ENCODE measurements around the gene SEMA4D.

The SEMA4D gene

DNA sequence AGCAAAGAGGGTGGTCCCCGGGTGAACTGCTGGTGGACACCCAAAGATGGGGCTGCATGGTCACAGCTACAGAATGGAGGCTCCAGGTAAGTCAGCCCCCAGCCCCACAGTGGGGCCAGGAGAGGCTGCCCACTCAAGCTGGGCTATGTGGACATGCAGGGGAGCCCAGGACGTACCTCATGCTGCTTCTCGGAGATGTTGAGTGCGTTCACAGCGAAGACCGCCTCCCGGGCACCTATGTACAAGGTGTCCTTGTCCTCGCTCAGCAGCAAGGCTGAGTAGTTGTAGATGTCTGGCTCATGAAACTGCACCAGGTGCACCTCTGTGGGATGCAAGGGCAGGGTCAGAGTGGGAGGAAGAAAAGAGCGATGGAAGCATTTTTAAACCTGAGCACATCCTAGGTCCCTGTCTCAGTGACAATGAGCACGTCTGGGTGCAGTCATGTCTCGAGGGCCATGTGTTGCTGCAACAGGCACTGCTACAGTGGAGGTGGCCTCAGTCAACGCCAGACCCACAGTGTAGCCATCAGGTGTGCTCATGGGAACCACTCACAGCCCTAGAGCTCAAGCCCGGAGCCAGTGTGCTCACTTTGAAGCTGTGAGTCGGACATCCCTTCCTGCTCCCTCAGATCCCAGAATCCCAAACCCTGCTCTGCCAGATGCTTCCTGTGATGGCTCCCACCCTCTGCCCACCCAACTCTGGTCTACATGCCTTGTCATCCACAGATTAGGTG, 95.1 kb downstream of the SEMA4D start:
- no peak for DNase-seq (ENCODE audit: low spot score)
- in situ Hi-C loops (cut with MboI; ENCODE audit: low sequenced_read_pairs, unreplicated experiment), result no loop called here
- TF ChIP-seq, protein P1, sequence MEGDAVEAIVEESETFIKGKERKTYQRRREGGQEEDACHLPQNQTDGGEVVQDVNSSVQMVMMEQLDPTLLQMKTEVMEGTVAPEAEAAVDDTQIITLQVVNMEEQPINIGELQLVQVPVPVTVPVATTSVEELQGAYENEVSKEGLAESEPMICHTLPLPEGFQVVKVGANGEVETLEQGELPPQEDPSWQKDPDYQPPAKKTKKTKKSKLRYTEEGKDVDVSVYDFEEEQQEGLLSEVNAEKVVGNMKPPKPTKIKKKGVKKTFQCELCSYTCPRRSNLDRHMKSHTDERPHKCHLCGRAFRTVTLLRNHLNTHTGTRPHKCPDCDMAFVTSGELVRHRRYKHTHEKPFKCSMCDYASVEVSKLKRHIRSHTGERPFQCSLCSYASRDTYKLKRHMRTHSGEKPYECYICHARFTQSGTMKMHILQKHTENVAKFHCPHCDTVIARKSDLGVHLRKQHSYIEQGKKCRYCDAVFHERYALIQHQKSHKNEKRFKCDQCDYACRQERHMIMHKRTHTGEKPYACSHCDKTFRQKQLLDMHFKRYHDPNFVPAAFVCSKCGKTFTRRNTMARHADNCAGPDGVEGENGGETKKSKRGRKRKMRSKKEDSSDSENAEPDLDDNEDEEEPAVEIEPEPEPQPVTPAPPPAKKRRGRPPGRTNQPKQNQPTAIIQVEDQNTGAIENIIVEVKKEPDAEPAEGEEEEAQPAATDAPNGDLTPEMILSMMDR (IDR thresholded peaks at IDR 0.05; ENCODE audit: borderline replicate concordance, control extremely low read depth, extremely low read depth, insufficient read depth, missing control alignments), result no peak

DNA sequence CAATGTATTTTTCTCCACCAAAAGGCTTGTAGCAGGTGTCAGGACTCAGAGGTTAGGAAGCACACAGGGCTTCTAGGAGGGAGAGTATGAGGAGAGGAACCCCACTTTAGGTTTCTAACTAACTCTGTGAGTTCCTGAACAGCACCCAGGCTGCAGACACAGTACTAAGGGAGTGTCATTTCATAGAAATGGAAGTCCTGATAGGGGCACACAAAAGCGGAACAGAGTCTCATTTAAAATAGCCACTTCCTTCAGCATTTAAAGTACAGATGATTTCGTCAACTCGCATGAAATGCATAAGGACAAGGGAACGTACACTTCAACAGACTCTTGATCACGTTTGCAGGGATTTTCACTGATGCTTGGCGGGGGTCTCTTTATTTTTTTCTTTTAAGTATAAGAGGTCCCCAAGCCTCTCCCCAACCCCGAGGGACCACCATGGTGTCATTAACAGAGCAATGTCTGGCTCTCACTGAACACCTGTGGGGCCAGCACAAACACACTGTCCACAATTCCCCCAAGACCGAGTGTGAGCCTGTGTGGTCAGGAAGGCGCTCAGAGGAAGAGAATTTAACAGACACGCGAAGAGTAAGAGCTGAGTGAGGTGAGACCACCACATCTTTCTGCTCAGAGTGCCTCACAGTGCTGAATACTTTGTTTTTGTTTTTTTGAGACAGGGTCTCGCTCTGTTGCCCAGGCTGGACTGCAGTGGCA, 97.4 kb downstream of the SEMA4D start:
- TF ChIP-seq, protein P1 (IDR thresholded peaks at IDR 0.05; ENCODE audit: borderline replicate concordance, control extremely low read depth, extremely low read depth, insufficient read depth, missing control alignments), result no peak
- in situ Hi-C loops (cut with MboI; ENCODE audit: low sequenced_read_pairs, unreplicated experiment), result no loop called here
- DNase-seq (ENCODE audit: low spot score), result peak; percentile 77

DNA sequence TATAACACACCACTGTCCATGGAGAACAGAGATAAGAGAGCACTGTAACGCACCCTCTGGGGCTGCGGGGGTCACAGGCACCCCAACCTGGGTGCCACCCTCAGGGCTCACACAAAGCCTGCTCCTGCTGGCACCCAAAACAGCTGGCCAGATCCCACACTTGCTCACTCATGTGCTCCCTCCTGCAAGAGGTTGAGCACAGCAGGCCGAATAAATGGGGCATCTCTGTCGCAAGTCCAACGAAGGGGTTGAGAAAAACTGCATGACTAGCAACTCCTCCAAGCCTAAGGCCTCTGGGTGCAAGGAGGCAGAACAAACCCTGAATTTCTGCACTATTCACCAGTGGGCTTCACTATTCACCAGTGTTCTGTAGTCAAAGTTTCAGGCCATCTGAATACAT, 99.3 kb downstream of the SEMA4D start:
- TF ChIP-seq, protein P1 (IDR thresholded peaks at IDR 0.05; ENCODE audit: borderline replicate concordance, control extremely low read depth, extremely low read depth, insufficient read depth, missing control alignments), result no peak
- no peak for DNase-seq (ENCODE audit: low spot score)
- in situ Hi-C loops (cut with MboI; ENCODE audit: low sequenced_read_pairs, unreplicated experiment), result no loop called here

DNA sequence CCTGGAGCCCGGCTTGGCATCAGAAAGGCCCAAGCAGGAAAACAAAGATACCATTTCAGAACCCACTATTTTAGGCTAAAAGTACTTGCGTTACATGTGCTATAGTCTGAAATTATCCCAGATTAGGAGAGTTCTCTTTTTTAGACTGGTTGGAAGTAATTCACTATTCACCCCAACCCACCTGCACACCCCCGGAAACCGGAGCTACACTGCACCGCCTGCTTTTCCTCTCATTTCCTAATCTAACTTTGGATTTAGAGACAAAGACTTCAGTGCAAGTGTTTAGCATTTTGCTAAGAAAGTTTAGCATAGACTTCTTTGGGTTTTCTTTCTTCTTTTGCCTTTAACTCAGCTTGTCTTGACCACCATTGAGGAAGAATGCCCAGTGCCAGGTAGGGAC, 100.4 kb downstream of the SEMA4D start:
- in situ Hi-C loops (cut with MboI; ENCODE audit: low sequenced_read_pairs, unreplicated experiment), result no loop called here
- DNase-seq (ENCODE audit: low spot score), result no peak
- TF ChIP-seq, protein P1 (IDR thresholded peaks at IDR 0.05; ENCODE audit: borderline replicate concordance, control extremely low read depth, extremely low read depth, insufficient read depth, missing control alignments), result no peak

DNA sequence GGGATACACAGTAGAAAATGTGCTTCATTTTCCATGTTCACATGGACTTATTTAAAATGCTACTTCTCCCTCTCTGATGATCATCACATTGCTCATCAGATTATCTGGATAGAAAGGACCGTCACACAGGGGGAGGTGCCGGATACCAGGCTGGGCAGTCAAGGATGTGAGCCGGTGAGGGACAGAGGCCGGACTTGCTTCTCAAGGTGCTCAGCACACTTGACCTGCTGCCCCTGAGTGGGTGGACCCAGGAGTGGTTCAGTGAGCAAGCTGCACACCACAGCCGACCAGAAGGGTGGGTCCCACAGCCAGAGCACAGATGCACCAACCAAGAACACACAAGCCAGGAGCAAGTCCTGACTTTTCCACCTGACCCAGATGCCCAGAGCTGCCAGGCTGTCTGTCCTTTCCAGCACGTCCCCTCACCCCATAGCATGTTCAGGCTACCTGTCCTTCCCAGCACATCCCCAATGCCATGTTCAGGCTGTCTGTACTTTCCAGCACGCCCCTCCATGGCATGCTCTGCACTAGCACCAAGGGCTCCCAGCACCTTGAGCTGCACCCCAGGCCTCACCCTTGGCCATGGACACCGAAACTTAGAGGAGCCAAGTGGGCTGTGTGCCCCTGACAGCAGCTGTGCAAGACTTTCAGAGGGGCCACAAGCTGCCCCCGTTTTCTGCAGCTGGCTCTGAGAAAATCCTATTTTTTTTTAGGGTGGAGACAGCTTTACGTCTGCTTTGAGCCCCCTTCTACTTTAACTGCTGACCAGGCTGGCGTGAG, 101.8 kb downstream of the SEMA4D start:
- TF ChIP-seq, protein P1 (IDR thresholded peaks at IDR 0.05; ENCODE audit: borderline replicate concordance, control extremely low read depth, extremely low read depth, insufficient read depth, missing control alignments), result no peak
- no peak for DNase-seq (ENCODE audit: low spot score)
- in situ Hi-C loops (cut with MboI; ENCODE audit: low sequenced_read_pairs, unreplicated experiment), result no loop called here

DNA sequence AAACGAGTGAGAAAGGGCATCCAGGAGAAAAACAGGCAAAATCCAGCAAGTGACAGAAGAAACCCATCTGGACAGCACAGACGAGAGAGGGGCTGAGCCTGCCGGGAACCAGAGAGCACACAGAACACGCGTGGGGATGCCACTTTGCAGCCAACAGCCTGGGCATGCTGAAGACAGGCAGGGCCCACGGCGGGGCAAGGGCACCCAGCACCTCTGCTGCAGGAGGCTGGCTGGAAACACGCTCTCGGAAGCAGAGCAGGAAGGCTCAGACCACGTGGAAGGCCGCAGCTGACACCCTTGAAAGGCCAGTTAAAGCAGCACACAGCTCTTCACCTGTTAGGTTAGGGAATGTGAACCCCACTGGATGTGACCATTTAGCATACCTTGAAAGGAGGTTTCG, 103.5 kb downstream of the SEMA4D start:
- DNase-seq (ENCODE audit: low spot score), result no peak
- in situ Hi-C loops (cut with MboI; ENCODE audit: low sequenced_read_pairs, unreplicated experiment), result no loop called here
- TF ChIP-seq, protein P1 (IDR thresholded peaks at IDR 0.05; ENCODE audit: borderline replicate concordance, control extremely low read depth, extremely low read depth, insufficient read depth, missing control alignments), result no peak
